HG03378 (cell line): Measurements from ENCODE around the gene RAB4B.
"Not testable (repeated sequence)": the region's sequence is repeated elsewhere in the genome, so short reads cannot be mapped to it uniquely, and the experiment has no call there.

Experiments used
- ATAC-seq: cut with Tn5 transposase; IDR thresholded peaks from one replicate; pipeline ENCODE4 v1.9.1; 2021; ENCODE audit warnings: mild to moderate bottlenecking, moderate library complexity; ENCODE audit not compliant: unreplicated experiment

Gene RAB4B

GRCh38 chr19:40842997-40843652, 65.1 kb downstream of the RAB4B start:
- ATAC-seq = not testable (repeated sequence)

GRCh38 chr19:40843653-40844052, 65.6 kb downstream of the RAB4B start:
- not testable (repeated sequence) for ATAC-seq
